Immature natural killer cell (primary cell): Measurements from ENCODE around the gene MCAT. TPM values are rescaled to one million over a fixed set of nuclear protein-coding genes. Genes with fewer than 3 reads are reported as not detected.
A peak's percentile ranks its signal among the peaks of the same experiment; 100 is the strongest.

Source experiments
- DNase-seq, 3 donors: peaks; one replicate each; pipeline ENCODE4 v3.0.0; 2022; ENCODE audit warnings: mixed read lengths in 1 of 3
- H3K27ac Mint-ChIP-seq, 6 donors: one replicate each; pipeline ENCODE4 v1.8.0; 2020; ENCODE audit warnings: mixed read lengths in 6 of 6, mild to moderate bottlenecking in 5 of 6, inconsistent platforms in 4 of 6, moderate library complexity in 3 of 6
- H3K27me3 Mint-ChIP-seq, 3 donors: one replicate each; pipeline ENCODE4 v1.8.0; 2020 to 2021; ENCODE audit warnings: low read depth in 3 of 3, mild to moderate bottlenecking in 3 of 3, mixed read lengths in 3 of 3, moderate library complexity in 3 of 3, inconsistent platforms in 1 of 3
- H3K36me3 Mint-ChIP-seq, 3 donors: one replicate each; pipeline ENCODE4 v1.8.0; 2020; ENCODE audit warnings: mixed read lengths in 3 of 3, inconsistent platforms in 2 of 3, mild to moderate bottlenecking in 2 of 3
- H3K4me1 Mint-ChIP-seq, 2 donors: one replicate each; pipeline ENCODE4 v1.8.0; 2020; ENCODE audit warnings: inconsistent platforms in 2 of 2, mild to moderate bottlenecking in 2 of 2, mixed read lengths in 2 of 2, moderate library complexity in 1 of 2
- H3K4me3 Mint-ChIP-seq, 5 donors: one replicate each; pipeline ENCODE4 v1.8.0; 2020; ENCODE audit warnings: mild to moderate bottlenecking in 5 of 5, mixed read lengths in 5 of 5, inconsistent platforms in 3 of 5, moderate library complexity in 3 of 5
- H3K9me3 Mint-ChIP-seq, 6 donors: one replicate each; pipeline ENCODE4 v1.8.0; 2020; ENCODE audit warnings: mild to moderate bottlenecking in 6 of 6, mixed read lengths in 6 of 6, inconsistent platforms in 4 of 6, moderate library complexity in 3 of 6
- polyA plus RNA-seq, 3 donors: library from polyadenylated mRNA; unstranded; fragments of 300-500 nt; fragmentation: Illumina TruSeq; gene quantifications; one replicate each; pipeline ENCODE4 v1.2.3, GENCODE V29; 2021

The MCAT gene, protein sequence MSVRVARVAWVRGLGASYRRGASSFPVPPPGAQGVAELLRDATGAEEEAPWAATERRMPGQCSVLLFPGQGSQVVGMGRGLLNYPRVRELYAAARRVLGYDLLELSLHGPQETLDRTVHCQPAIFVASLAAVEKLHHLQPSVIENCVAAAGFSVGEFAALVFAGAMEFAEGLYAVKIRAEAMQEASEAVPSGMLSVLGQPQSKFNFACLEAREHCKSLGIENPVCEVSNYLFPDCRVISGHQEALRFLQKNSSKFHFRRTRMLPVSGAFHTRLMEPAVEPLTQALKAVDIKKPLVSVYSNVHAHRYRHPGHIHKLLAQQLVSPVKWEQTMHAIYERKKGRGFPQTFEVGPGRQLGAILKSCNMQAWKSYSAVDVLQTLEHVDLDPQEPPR
- polyA plus RNA-seq: 10 to 100 TPM in 1 of 3 donors, 1 to 10 TPM in 2; 5.8 to 10.2 (median 9.6) TPM

GRCh38 chr22:43142880-43143562 lies at the start of gene MCAT:
MCAT (minus strand) TSS chr22:43143398; CDS start chr22:43143348, 50 bp downstream.
- H3K9me3 Mint-ChIP-seq: no peaks in the 10 kb centered on the region
- H3K4me1 Mint-ChIP-seq: peaks cover 28 to 29% of the 10 kb centered on the region in 2 donors
- H3K4me3 Mint-ChIP-seq: peak within 1 kb of the TSS; percentile 81 to 88 (median 86)
- peaks cover 0 to 6% (median 3%) of the 10 kb centered on the region in 3 donors for H3K36me3 Mint-ChIP-seq
- DNase-seq: peak; percentile 77 to 87 (median 83)
- H3K27me3 Mint-ChIP-seq: peaks cover 0 to 16% (median 7%) of the 10 kb centered on the region in 3 donors
- H3K27ac Mint-ChIP-seq: peak within 1 kb of the TSS; percentile 80 to 96 (median 91)

GRCh38 chr22:43191831-43192230 lies 48.6 kb upstream of the MCAT start:
- Mint-ChIP-seq H3K4me3 (no peak overlapping the region), H3K27ac (peak overlapping the region in 1 of 6 donors; percentile 35), H3K36me3 (no peaks in the 10 kb centered on the region), H3K27me3 (peaks cover 8 to 9% (median 9%) of the 10 kb centered on the region in 3 donors), H3K9me3 (no peaks in the 10 kb centered on the region), H3K4me1 (peaks cover 7 to 9% of the 10 kb centered on the region in 2 donors)
- DNase-seq: no peak

GRCh38 chr22:43188829-43189545 lies 45.8 kb upstream of the MCAT start:
- Mint-ChIP-seq H3K9me3 (no peaks in the 10 kb centered on the region), H3K36me3 (no peaks in the 10 kb centered on the region), H3K27ac (peak overlapping the region; percentile 3 to 93 (median 78)), H3K4me1 (peaks cover 7 to 21% of the 10 kb centered on the region in 2 donors), H3K4me3 (peak overlapping the region in 4 of 5 donors; percentile 46 to 82 (median 52)), H3K27me3 (peaks cover 11 to 13% (median 12%) of the 10 kb centered on the region in 3 donors)
- no peak for DNase-seq

- no peaks in the 10 kb centered on the region for H3K9me3 Mint-ChIP-seq
- H3K36me3 Mint-ChIP-seq: no peaks in the 10 kb centered on the region
- peak overlapping the region; percentile 94 to 98 (median 96) for H3K27ac Mint-ChIP-seq
Observed at GRCh38 chr22:43187171-43188099, 44.2 kb upstream of the MCAT start.

DNA sequence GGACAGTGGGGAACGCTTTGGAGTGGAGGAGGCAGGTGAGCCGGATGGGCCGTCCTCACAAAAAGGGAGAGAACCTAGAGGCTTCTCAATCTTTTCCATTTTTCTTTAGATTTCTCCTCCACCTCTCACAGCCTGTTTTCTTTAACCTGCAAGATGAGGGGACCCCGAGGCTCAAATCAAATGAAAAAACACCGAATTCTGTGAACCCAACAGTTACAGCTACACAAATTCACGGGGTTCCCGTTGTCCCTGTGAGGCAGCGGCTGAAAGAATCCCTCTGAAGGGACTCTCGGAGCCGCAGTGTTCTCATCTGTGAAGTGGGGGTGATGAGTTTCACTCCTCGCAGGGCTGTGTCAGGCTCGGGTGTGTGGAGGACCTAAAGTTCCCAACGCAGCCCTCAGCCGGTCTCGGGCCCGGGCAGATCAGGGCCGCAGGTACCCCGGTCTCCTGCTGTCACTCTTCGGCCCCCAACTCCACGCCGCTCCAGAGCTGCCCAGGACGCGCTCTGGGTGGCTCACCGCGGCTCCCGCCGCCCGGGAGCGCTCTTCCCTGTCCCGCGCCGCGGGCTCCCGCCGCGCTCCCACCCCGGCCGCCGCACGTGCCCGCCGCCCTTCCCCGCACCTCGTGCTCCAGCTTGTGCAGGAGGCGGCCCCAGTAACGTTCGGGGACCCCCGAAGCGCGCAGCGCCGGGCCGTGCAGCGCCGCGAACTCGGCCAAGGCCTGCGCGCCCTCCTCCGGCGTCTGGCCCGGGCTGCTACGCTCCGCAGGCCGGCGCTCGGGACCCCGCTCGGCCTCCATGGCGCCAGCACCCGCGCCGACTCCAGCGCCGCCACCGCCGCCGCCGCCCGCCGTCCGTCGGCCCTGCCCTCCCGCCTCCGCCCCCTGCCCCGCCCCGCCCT lies 43.3 kb upstream of the MCAT start, which contains the start of gene TTLL12:
Gene TTLL12 (minus strand): TSS at position 863 of the 899 bp plus-strand sequence. CDS start 65 bp downstream, at position 798.
- DNase-seq: peak; percentile 67 to 72 (median 68)
- Mint-ChIP-seq H3K9me3 (no peaks in the 10 kb centered on the region), H3K4me3 (peak within 1 kb of the TSS; percentile 80 to 85 (median 83)), H3K27ac (peak within 1 kb of the TSS; percentile 94 to 98 (median 96)), H3K36me3 (peaks cover 0 to 3% (median 0%) of the 10 kb centered on the region in 3 donors), H3K4me1 (peaks cover 7 to 21% of the 10 kb centered on the region in 2 donors), H3K27me3 (peaks cover 11 to 13% (median 12%) of the 10 kb centered on the region in 3 donors)

More at GRCh38 chr22:43187171-43188099, 44.2 kb upstream of the MCAT start:
- Mint-ChIP-seq H3K27me3 (peaks cover 11 to 13% (median 12%) of the 10 kb centered on the region in 3 donors), H3K4me1 (peaks cover 7 to 21% of the 10 kb centered on the region in 2 donors), H3K4me3 (peak overlapping the region; percentile 80 to 85 (median 83))
- DNase-seq: peak; percentile 95 to 97 (median 96)

GRCh38 chr22:43185860-43186261 lies 42.7 kb upstream of the MCAT start:
- H3K27ac Mint-ChIP-seq: peak overlapping the region in 4 of 6 donors; percentile 7 to 76 (median 61)
- DNase-seq: no peak
- peak overlapping the region; percentile 63 to 75 (median 69) for H3K4me3 Mint-ChIP-seq
- H3K9me3 Mint-ChIP-seq: no peaks in the 10 kb centered on the region
- H3K4me1 Mint-ChIP-seq: peaks cover 7 to 21% of the 10 kb centered on the region in 2 donors
- peaks cover 11 to 13% (median 12%) of the 10 kb centered on the region in 3 donors for H3K27me3 Mint-ChIP-seq
- peaks cover 0 to 3% (median 0%) of the 10 kb centered on the region in 3 donors for H3K36me3 Mint-ChIP-seq

GRCh38 chr22:43183496-43184277 lies 40.5 kb upstream of the MCAT start:
- H3K9me3 Mint-ChIP-seq: no peaks in the 10 kb centered on the region
- H3K4me1 Mint-ChIP-seq: peaks cover 7 to 18% of the 10 kb centered on the region in 2 donors
- DNase-seq: no peak
- H3K27me3 Mint-ChIP-seq: peaks cover 9 to 13% (median 9%) of the 10 kb centered on the region in 3 donors
- H3K4me3 Mint-ChIP-seq: no peak overlapping the region
- no peak overlapping the region for H3K27ac Mint-ChIP-seq
- peaks cover 0 to 11% (median 1%) of the 10 kb centered on the region in 3 donors for H3K36me3 Mint-ChIP-seq

DNA sequence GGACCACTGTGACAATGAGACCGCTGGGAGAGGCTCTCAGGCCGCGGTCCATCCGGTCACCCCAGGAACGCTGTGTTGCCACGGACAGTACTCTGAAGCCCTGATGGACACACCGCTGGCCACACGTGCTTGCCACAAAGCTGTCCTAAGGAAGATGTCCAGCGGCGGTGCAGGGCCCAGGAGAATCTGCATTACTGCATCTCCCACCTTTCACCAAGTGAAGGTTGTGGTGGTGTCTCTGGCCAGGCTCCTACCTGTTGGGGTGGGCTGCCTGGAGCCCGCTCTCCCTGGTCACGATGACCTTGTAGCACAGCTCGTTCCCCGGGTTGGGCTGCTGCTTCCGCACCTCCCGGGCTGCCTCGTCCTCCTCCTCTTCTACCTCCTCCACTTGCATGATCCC lies 39.5 kb upstream of the MCAT start:
- Mint-ChIP-seq H3K4me1 (peaks cover 2 to 14% of the 10 kb centered on the region in 2 donors), H3K27ac (peak overlapping the region in 1 of 6 donors; percentile 37), H3K36me3 (peaks cover 0 to 14% (median 4%) of the 10 kb centered on the region in 3 donors), H3K9me3 (no peaks in the 10 kb centered on the region), H3K4me3 (no peak overlapping the region), H3K27me3 (peaks cover 6 to 9% (median 7%) of the 10 kb centered on the region in 3 donors)
- no peak for DNase-seq

- peaks cover 0 to 14% (median 4%) of the 10 kb centered on the region in 3 donors for H3K36me3 Mint-ChIP-seq
- H3K9me3 Mint-ChIP-seq: no peaks in the 10 kb centered on the region
- H3K27ac Mint-ChIP-seq: no peak overlapping the region
- peaks cover 4 to 5% (median 4%) of the 10 kb centered on the region in 3 donors for H3K27me3 Mint-ChIP-seq
- H3K4me1 Mint-ChIP-seq: peaks cover 0 to 12% of the 10 kb centered on the region in 2 donors
- no peak overlapping the region for H3K4me3 Mint-ChIP-seq
- DNase-seq: no peak
Observed at GRCh38 chr22:43182118-43182517, 38.9 kb upstream of the MCAT start.

GRCh38 chr22:43181321-43182076 lies 38.3 kb upstream of the MCAT start:
- Mint-ChIP-seq H3K27ac (peak overlapping the region in 1 of 6 donors; percentile 61), H3K27me3 (peaks cover 4% of the 10 kb centered on the region in 3 donors), H3K4me1 (peaks cover 0 to 12% of the 10 kb centered on the region in 2 donors), H3K9me3 (no peaks in the 10 kb centered on the region), H3K4me3 (no peak overlapping the region), H3K36me3 (peaks cover 0 to 14% (median 4%) of the 10 kb centered on the region in 3 donors)
- no peak for DNase-seq
